ENCODE data around the gene GALC. TPM values are rescaled to one million over a fixed set of nuclear protein-coding genes. Genes with fewer than 3 reads are reported as not detected.

Gene GALC
- total and polyA plus RNA-seq, 2 donors (not counting 3 experiments of a cell fraction or from before 2014, with no cell fraction given): 12.4 to 14.2 TPM

- intact Hi-C loops (cut with micrococcal nuclease): no loop called here
- Histone ChIP-seq H3K9ac (replicated peaks; ENCODE audit: extremely low read depth, insufficient read depth, low read length) (no peak overlapping the region), H3K4me3 (replicated peaks in 1 of 3; ENCODE audit: insufficient read depth in 1 of 3, low read depth in 1 of 3, low read length in 3 of 3) (no peak overlapping the region), H3K27ac (ENCODE audit: insufficient read depth, low read depth, low read length) (no peak overlapping the region), H3K4me2 (ENCODE audit: insufficient read depth, low read length) (no peak overlapping the region), H2AFZ (ENCODE audit: low read depth, low read length) (no peak overlapping the region), H3K27me3 (ENCODE audit: control insufficient read depth in 2 of 2, insufficient read depth in 2 of 2, low read length in 2 of 2) (no peaks in the 10 kb centered on the region), H3K9me3 (replicated peaks; ENCODE audit: control insufficient read depth, insufficient read depth, low read length) (no peaks in the 10 kb centered on the region), H3K36me3 (ENCODE audit: control insufficient read depth in 2 of 2, extremely low read depth in 1 of 2, insufficient read depth in 2 of 2, low read length in 2 of 2) (no peaks in the 10 kb centered on the region), H3K9me1 (replicated peaks; ENCODE audit: control insufficient read depth, extremely low read depth, insufficient read depth, low read length) (no peaks in the 10 kb centered on the region), H3K79me2 (ENCODE audit: control insufficient read depth, insufficient read depth, low read length) (no peaks in the 10 kb centered on the region), H3K4me1 (ENCODE audit: control insufficient read depth, extremely low read depth, insufficient read depth, low read length) (peaks cover 12% of the 10 kb centered on the region), H4K20me1 (replicated peaks; ENCODE audit: control insufficient read depth, extremely low read depth, insufficient read depth, low read length) (no peaks in the 10 kb centered on the region)
- TF ChIP-seq MYC (IDR thresholded peaks at IDR 0.05; ENCODE audit: low read depth, low read length): no peak
- no peak for TF ChIP-seq MAX (IDR thresholded peaks at IDR 0.05; ENCODE audit: insufficient read depth, insufficient read length)
- TF ChIP-seq POLR2A (IDR thresholded peaks at IDR 0.05; ENCODE audit: low read depth, low read length): no peak
- TF ChIP-seq JUN (IDR thresholded peaks at IDR 0.05; ENCODE audit: borderline replicate concordance, insufficient read depth, insufficient read length, low read depth): no peak
- no peak for TF ChIP-seq FOS (IDR thresholded peaks at IDR 0.05; ENCODE audit: borderline replicate concordance, insufficient read depth, low read length)
- no peak for TF ChIP-seq CTCF (IDR thresholded peaks at IDR 0.05; ENCODE audit: extremely low read depth in 1 of 2, insufficient read depth in 1 of 2, low read depth in 1 of 2, low read length in 2 of 2)
- no peak for TF ChIP-seq GATA2 (IDR thresholded peaks at IDR 0.05; ENCODE audit: insufficient read depth, insufficient read length, low read depth, low read length)
- TF ChIP-seq EZH2 (IDR thresholded peaks at IDR 0.05; ENCODE audit: borderline replicate concordance, low read depth, low read length, severe bottlenecking): no peak
- TF ChIP-seq POLR2AphosphoS5 (IDR thresholded peaks at IDR 0.05; ENCODE audit: insufficient read depth, low read depth, low read length): no peak
- dilution Hi-C loops (cut with MboI; ENCODE audit: extremely low pct_ligation_motif_present, low sequenced_read_pairs): no loop called here
- DNase-seq (ENCODE audit: low read depth, low spot score) (no peak), FAIRE-seq (no peak)
- ChIA-PET POLR2A (no interaction called here), CTCF (interaction anchor here (1.0 kb wide), 1 partner anchor 9 kb away, joined by 3 read pairs; no protein-coding TSS in a partner anchor)
- BruUV-seq (replicated peaks): no TSS peak
Observed at GRCh38 chr14:87996291-87996592, 3.3 kb upstream of the GALC start.

Data from endothelial cell of umbilical vein (primary cell).